ENCODE data around the gene GALNT11. TPM values are rescaled to one million over a fixed set of nuclear protein-coding genes. Genes with fewer than 3 reads are reported as not detected.

The GALNT11 gene
- total RNA-seq, 1 donor from 2014 or later: 40.5 TPM

DNA sequence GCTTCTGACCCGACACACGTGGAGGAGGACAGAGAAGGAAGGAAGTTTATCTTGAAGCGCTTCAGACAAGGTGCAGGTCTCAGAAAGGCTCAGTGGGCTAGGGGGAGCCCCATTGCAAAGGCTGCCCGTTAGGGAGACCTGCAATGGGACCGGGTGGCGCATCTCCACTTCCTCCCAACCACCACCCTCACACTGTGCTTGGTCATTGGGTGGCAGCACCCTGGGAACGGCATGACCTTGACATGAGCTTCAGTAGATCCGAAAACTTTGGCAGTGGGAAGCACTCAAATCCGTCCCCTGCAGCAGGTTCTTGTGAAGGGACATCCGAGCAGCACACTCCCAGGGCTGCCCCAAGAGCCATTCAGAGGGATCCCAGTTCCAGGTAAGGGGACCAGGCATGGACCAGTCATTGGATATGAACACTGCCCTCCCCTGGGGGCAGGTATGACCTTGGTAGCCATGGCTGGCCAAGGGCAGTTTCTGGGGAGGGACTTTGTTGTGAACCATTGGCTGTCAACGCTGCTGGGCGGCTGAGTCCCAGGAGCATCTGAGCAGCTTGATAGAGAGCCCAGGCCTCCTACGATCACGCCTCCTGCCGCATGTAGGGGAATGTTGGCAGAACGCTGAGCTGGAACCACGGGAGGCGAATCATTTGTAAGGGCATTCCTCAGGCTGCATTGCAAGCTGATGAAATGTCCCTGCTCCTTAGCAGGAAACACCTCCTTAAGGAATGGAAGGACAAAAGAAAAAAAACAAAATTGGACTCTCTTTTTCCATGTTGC, 37.5 kb upstream of the GALNT11 start:
- ATAC-seq: no peak
- Histone ChIP-seq H3K27me3 (no peaks in the 10 kb centered on the region), H3K27ac (no peak overlapping the region), H3K4me3 (no peak overlapping the region), H3K4me1 (no peaks in the 10 kb centered on the region), H3K36me3 (no peaks in the 10 kb centered on the region), H3K9me3 (no peaks in the 10 kb centered on the region)
- intact Hi-C loops (cut with DNase I): no loop called here
- no peak for DNase-seq
- TF ChIP-seq, protein P1, sequence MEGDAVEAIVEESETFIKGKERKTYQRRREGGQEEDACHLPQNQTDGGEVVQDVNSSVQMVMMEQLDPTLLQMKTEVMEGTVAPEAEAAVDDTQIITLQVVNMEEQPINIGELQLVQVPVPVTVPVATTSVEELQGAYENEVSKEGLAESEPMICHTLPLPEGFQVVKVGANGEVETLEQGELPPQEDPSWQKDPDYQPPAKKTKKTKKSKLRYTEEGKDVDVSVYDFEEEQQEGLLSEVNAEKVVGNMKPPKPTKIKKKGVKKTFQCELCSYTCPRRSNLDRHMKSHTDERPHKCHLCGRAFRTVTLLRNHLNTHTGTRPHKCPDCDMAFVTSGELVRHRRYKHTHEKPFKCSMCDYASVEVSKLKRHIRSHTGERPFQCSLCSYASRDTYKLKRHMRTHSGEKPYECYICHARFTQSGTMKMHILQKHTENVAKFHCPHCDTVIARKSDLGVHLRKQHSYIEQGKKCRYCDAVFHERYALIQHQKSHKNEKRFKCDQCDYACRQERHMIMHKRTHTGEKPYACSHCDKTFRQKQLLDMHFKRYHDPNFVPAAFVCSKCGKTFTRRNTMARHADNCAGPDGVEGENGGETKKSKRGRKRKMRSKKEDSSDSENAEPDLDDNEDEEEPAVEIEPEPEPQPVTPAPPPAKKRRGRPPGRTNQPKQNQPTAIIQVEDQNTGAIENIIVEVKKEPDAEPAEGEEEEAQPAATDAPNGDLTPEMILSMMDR (IDR thresholded peaks at IDR 0.05): no peak

DNA sequence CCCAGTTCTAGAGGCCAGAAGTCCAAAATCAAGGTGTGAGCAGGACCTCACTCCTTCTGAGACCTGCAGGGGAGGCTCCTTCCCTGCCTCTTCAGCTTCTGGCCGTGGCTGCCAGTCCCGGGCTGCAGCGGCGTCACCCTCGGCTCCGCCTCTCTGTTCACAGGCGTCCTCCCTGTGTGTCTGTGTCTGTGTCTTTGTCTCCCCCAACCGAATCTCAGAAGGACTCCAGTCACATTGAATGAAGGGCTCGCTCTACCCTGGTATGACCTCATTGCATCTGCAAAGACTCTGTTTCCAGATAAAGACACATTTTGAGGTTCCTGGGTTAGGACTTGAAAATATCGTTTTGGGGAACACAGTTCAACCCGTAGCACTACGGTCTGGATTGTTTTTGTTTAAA, 33.1 kb upstream of the GALNT11 start:
- TF ChIP-seq, protein P1 (IDR thresholded peaks at IDR 0.05): peak; percentile 22
- Histone ChIP-seq H3K27me3 (no peaks in the 10 kb centered on the region), H3K9me3 (no peaks in the 10 kb centered on the region), H3K27ac (no peak overlapping the region), H3K36me3 (no peaks in the 10 kb centered on the region), H3K4me3 (no peak overlapping the region), H3K4me1 (no peaks in the 10 kb centered on the region)
- peak; percentile 95 for ATAC-seq
- DNase-seq: peak; percentile 75
- intact Hi-C loops (cut with DNase I): no loop called here

DNA sequence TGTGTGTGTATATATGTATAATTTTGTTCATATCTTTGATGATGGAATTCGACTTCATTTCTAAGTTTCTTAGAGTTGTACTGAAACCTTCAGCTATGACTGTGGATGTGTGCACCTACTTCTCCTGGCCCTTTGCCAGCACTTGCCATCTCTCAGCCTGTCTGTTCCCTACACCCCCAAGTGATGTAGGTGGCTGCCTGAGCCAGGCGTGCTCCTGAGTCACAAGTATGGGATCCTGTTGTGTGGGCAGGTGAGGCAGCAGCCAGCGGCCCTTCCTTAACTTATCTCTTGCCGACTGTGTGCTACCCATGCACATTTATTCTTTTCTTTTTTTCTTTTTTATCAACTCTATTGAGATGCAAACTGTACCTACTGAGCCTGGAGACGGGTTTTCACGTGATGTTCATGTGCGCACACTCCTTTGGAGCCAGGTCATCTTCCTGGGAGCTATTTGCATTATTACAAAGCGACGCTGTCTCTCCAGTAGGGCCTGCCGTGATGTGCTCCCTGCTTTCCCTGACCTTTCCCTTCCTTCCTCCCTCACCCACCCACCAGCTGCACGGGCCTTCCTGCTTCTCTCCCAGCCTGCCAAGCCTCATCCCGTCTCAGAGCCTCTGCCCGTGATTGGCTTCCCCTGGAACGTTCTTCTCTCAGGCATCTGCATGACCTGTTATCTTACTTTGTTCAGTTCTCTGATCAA, 31.3 kb upstream of the GALNT11 start:
- Histone ChIP-seq H3K9me3 (no peaks in the 10 kb centered on the region), H3K4me3 (no peak overlapping the region), H3K27ac (no peak overlapping the region), H3K36me3 (no peaks in the 10 kb centered on the region), H3K4me1 (no peaks in the 10 kb centered on the region), H3K27me3 (no peaks in the 10 kb centered on the region)
- ATAC-seq: no peak
- DNase-seq: no peak
- TF ChIP-seq, protein P1 (IDR thresholded peaks at IDR 0.05): no peak
- intact Hi-C loops (cut with DNase I): no loop called here

DNA sequence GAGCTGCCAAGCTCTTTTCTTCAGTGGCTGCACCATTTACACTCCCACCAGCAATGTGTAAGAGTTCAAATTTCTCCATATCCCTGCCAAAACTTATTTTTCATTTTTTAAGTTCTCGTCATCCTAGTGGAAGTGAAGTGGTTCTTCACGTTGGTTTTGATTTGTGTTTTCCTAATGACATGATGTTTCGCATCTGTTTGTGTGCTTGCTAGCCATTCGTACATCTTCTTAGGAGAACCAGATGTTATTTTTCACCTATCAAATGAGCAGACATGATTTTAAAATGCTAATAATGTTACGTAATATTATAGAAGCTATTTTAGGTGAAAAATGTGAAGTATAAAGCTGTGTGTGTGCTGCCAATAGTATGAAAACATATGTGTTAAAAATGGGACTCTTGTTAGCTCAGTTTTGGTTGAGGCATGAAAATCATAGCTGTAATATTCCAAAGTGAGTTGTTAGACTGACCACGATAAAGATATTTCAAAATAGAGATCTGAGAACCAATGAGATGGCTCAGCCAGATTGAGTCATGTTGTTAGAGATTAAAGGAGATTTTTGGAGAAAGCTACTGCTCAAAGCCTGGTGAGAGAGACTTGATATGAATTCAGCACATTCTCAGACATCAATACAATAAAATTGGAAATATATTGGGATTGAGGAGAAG, 25.9 kb upstream of the GALNT11 start:
- Histone ChIP-seq H3K27ac (no peak overlapping the region), H3K4me3 (no peak overlapping the region), H3K27me3 (no peaks in the 10 kb centered on the region), H3K4me1 (no peaks in the 10 kb centered on the region), H3K36me3 (no peaks in the 10 kb centered on the region), H3K9me3 (no peaks in the 10 kb centered on the region)
- intact Hi-C loops (cut with DNase I): no loop called here
- ATAC-seq (no peak), DNase-seq (no peak)
- TF ChIP-seq, protein P1 (IDR thresholded peaks at IDR 0.05): no peak

DNA sequence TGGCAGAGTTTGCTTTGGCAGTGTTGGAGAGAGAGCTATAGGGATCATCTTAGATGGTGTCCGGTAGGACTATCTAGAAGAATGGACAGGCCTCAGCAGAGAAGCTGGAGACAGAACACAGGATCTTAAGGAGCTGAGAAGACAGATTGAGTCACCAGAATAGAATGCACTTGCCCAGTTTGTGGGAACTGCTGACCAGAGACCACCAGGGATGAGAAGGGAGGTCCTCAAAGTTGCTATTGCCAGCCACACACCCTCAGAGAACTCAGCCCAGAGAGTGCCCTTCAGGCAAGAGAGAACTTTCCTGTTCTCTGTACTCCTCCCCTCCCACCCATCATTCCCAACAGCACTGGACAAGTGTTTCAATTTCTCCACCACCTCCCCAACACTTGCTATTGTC, 25.3 kb upstream of the GALNT11 start:
- no peak overlapping the region for H3K4me3 ChIP-seq
- no peaks in the 10 kb centered on the region for H3K36me3 ChIP-seq
- no peaks in the 10 kb centered on the region for H3K4me1 ChIP-seq
- no peak for DNase-seq
- intact Hi-C loops (cut with DNase I): no loop called here
- H3K27me3 ChIP-seq: no peaks in the 10 kb centered on the region
- no peak for ATAC-seq
- TF ChIP-seq, protein P1 (IDR thresholded peaks at IDR 0.05): no peak
- no peaks in the 10 kb centered on the region for H3K9me3 ChIP-seq
- H3K27ac ChIP-seq: no peak overlapping the region

Data from upper lobe of right lung (tissue), 1 donor.